HuH-7.5 (cell line): Measurements from ENCODE around the gene POLK.
"Not testable (repeated sequence)": the region's sequence is repeated elsewhere in the genome, so short reads cannot be mapped to it uniquely, and the experiment has no call there.

Experiments
- DNase-seq: peaks from one replicate; pipeline ENCODE4 v3.0.0; 2011; ENCODE audit warnings: low spot score

POLK gene

GRCh38 chr5:75511435-75512382 is at the start of gene POLK, which contains the start of gene CERT1:
POLK (plus strand) TSS chr5:75511891.
CERT1 (minus strand) TSS chr5:75511629; CDS start chr5:75511207, 422 bp downstream.
- DNase-seq = peak; percentile 88

DNA sequence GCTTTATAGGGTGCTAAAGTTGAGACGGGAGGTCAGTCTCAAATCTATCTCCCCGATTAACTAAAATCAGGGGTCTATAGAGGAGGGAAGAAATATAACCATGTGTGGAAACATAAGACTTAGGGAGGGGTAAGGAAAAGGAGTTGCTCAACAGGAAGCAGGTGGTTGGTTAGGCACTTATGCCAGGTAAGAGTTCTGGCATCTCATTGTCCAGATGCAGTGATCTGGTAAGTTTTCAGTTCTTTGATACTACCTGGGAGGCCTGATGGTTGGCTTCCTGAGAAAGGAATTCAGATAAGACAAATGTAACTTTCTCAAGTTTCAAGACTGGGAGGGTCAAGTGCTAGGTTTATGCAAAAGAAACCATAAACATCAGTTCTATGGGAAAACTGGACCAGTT is 48.0 kb upstream of the POLK start:
- DNase-seq = no peak

DNA sequence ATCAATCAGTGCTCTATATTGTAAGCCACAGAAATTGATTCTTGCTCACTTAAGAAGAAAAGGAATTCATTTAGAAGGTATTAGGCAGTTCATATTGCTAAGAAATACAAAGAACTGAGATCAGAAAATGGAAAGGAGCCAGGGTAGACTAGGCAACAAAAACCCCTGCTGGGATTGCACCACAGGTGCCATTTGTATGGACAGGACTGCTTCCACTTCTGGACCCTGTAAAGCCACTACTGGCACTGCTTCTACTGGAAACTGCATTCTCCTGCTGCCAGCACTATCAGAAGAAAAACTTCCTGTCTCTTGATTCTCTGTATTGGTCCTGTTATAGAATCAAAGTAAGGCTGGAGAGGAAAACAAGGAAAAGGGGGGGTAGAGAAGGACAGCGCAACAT is 46.2 kb upstream of the POLK start:
- no peak for DNase-seq

DNA sequence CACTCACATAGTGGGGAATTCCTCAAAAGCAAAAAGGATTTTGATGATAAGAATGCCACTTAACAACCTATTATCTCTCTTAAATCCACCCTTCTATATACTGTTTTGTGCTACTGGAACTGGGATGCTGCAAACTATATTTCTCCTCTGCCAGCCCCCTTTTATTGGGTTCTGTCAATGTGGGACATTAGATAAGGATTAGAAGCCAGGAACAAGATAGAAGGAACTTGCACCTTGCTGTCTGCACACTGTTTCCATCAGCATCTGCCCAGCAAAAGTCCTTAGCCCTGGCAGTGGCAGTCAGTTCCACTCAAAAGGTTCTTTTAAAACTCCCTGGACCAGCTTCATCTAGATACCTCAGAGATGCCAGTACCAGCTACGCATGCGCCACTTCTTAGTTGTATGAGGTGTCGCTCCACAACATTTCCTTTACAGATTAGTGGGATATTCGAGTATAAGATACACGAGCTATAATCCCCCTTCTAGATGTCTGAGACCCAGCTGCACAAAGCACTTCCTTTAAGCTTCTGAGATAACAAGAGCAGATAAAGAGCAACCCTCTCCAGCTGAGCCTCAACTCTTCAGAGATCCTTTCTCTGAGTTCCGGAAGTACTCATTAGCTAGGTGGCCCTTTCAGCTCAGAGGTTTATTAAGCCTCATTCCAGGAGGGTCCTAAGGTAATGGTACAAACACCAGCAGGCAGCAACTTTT is 45.5 kb upstream of the POLK start:
- DNase-seq = no peak

- no peak for DNase-seq
Observed at GRCh38 chr5:75468593-75468992, 43.1 kb upstream of the POLK start.

- no peak for DNase-seq
Observed at GRCh38 chr5:75469017-75469416, 42.7 kb upstream of the POLK start.

- no peak for DNase-seq
Observed at GRCh38 chr5:75471193-75471592, 40.5 kb upstream of the POLK start.

DNA sequence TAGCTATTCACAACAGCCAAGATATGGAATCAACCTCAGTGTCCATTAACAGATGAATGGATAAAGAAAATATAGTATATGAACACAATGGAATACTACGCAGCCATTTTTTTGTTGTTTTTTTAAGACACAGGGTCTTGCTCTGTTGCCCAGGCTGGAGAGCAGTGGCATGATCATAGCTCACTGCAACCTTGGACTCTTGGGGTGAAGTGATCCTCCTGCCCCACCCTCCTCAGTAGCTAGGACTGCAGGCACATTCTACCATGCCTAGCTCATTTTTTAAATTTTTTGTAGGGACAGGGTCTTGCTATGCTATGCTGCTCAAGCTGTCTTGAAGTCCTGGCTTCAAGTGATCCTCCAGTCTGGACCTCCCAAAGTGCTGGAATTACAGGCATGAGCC is 38.7 kb upstream of the POLK start:
- DNase-seq = no peak

GRCh38 chr5:75473463-75473862 is 38.2 kb upstream of the POLK start:
- no peak for DNase-seq

- DNase-seq = no peak
Observed at GRCh38 chr5:75475364-75475763, 36.3 kb upstream of the POLK start.

DNA sequence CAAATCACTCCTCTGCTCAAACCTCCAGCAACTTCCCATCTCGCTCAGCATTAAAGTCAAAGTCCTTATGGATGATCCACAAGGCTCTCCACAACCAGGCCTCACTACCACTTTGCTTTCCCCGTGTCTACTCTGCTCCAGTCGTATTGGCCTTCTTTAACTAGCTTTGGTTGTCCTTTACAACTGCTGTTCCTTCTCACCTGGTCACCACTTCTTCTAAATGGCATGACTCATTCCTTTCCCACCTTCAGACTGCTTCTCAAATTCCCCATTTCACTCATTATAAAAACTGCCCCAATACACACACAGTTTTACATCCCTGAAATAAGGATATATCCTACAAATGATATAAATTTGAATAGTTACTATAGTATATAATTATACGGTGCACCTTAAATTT is 30.7 kb upstream of the POLK start:
- DNase-seq = no peak

DNA sequence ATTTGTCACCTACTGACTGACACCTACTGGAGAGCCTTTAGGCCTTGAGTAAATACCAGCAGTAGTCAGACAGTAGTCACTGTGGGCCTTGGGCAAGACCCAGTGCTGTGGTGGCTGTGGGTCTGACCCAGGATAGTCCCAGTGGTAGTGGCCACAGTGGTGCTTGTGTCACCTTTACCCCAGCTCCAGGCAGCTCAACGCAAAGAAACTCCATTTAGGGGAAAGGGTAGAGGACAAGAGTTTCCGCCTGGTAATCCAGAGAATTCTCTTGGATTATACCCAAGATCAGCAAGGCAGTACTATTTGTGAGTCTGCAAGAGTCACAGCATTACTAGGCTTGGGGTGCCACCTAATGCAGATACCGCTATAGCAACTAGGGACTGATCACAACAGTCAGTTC is 29.2 kb upstream of the POLK start:
- no peak for DNase-seq

GRCh38 chr5:75484605-75485004 is 27.1 kb upstream of the POLK start:
- DNase-seq = no peak

DNA sequence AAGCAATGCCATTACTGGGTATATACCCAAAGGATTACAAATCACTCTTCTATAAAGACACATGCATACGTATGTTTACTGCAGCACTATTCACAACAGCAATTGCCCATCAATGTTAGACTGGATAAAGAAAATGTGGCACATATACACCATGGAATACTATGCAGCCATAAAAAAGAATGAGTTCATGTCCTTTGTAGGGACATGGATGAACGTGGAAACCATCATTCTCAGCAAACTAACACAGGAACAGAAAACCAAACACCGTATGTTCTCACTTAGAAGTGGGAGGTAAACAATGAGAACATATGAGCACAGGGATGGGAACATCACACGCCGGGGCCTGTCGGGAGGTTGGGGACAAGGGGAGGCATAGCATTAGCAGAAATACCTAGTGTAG is 21.8 kb upstream of the POLK start:
- DNase-seq = not testable (repeated sequence)

- no peak for DNase-seq
Observed at GRCh38 chr5:75491621-75492020, 20.1 kb upstream of the POLK start.

GRCh38 chr5:75496026-75496425 is 15.7 kb upstream of the POLK start:
- DNase-seq = no peak

DNA sequence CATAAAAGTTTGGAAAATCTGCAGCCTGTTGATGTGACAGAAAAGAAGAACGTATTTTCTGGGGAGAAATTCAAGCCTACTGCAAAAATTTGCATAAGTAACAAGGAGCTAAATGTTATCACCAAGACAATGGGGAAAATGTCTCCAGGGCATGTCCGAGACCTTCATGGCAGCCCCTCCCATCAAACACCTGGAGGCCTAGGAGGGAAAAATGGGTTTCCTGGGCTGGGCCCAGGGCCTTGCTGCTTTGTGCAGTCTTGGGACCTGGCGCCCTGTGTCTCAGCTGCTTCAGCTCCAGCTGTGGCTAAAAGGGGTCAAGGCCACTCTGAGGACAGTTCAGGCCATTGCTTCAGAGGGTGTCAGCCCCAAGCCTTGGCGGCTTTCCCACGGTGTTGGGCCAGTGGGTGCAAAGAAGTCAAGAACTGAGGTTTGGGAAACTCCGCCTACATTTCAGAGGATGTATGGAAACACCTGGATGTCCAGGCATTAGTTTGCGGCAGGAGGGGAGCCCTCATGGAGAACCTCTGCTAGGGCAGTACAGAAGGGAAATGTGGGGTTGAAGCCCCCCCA is 13.4 kb upstream of the POLK start:
- no peak for DNase-seq

DNA sequence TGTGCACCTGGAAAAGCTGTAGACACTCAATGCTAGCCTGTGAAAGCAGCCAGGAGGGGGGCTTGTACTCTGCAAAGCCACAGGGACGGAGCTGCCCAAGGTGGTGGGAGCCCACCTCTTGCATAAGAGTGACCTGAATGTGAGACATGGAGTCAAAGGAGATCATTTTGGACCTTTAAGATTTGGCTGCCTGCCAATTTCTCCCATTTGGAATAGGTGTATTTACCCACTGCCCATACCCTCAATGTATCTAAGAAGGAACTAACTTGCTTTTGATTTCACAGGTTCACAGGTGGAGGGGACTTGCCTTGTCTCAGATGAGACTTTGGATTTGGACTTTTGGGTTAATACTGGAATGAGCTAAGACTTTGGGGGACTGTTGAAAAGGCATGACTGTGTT is 12.8 kb upstream of the POLK start:
- not testable (repeated sequence) for DNase-seq

- not testable (repeated sequence) for DNase-seq
Observed at GRCh38 chr5:75505112-75505511, 6.6 kb upstream of the POLK start.

- DNase-seq = no peak
Observed at GRCh38 chr5:75507841-75508240, 3.9 kb upstream of the POLK start.

- no peak for DNase-seq
Observed at GRCh38 chr5:75509546-75509945, 2.1 kb upstream of the POLK start.

DNA sequence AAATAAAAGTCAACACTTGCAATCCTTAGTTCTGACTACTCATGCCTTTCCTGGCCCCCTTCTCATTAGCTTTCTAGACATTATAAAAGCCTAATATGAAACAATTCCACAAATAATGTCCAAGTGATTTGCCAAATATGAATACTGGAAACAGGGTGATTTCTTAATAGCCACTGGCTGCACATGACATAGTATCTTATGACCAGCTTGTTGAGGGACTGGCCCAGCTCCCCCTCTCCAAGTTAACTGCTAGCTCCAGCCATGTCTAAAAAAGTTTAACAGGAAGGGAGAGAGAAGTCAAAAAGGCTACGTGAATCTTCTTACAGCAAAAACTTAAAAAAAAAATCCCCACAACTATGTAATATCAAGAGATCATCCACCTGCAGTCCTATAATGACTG is 1.7 kb upstream of the POLK start:
- DNase-seq = peak; percentile 9

GRCh38 chr5:75510417-75510835 is 1.3 kb upstream of the POLK start:
- peak; percentile 3 for DNase-seq
